Tibial nerve (tissue), 4 donors: ENCODE results near the gene RTP4. TPM values are rescaled to one million over a fixed set of nuclear protein-coding genes. Genes with fewer than 3 reads are reported as not detected.
"Not testable (repeated sequence)": the region's sequence is repeated elsewhere in the genome, so short reads cannot be mapped to it uniquely, and the experiment has no call there.

Source experiments
- DNase-seq, 2 donors: peaks; one replicate each; pipeline ENCODE4 v3.0.0-alpha.2; 2019; ENCODE audit warnings: low spot score in 2 of 2
- H3K27ac ChIP-seq, 4 donors: fragments of 200-600 bp; sonication (generic) in 3 of 4; one replicate each; pipeline ENCODE4 v1.5.1; 2017 to 2019; ENCODE audit warnings: mild to moderate bottlenecking in 1 of 4
- H3K27me3 ChIP-seq, 2 donors: fragments of 200-600 bp; sonication (generic) in 1 of 2; one replicate each; pipeline versions ENCODE4 v1.5.1 to v1.6.0; 2017 to 2019
- H3K36me3 ChIP-seq, 3 donors: fragments of 200-600 bp; sonication (generic); one replicate each; pipeline ENCODE4 v1.5.1; 2018 to 2019
- H3K4me1 ChIP-seq, 4 donors: fragments of 200-600 bp; sonication (generic) in 3 of 4; one replicate each; pipeline ENCODE4 v1.5.1; 2017 to 2019
- H3K4me3 ChIP-seq, 4 donors: fragments of 200-600 bp; sonication (generic) in 3 of 4; one replicate each; pipeline ENCODE4 v1.5.1; 2017 to 2019; ENCODE audit warnings: mild to moderate bottlenecking in 1 of 4, moderate library complexity in 1 of 4
- H3K9me3 ChIP-seq, 4 donors: fragments of 200-600 bp; sonication (generic) in 3 of 4; one replicate each; pipeline ENCODE4 v1.5.1; 2017 to 2019
- EP300 ChIP-seq, 2 donors: sonication (generic); formaldehyde crosslinking; IDR thresholded peaks; one replicate each; pipeline ENCODE4 v1.6.1; 2017; ENCODE audit warnings: antibody characterized with exemption in 2 of 2, mild to moderate bottlenecking in 1 of 2
- POLR2A ChIP-seq, 2 donors: fragments of 450-650 bp; IDR thresholded peaks; one replicate each; pipeline ENCODE4 v1.6.1; 2017; ENCODE audit warnings: antibody characterized with exemption in 2 of 2, mild to moderate bottlenecking in 2 of 2, moderate library complexity in 2 of 2
- WGBS, 2 donors: methylation state at CpG; one replicate each; pipeline ENCODE4 v1.1.5; 2018; 5-methylcytosine and 5-hydroxymethylcytosine counted together
- total RNA-seq, 4 donors: library from RNA; depleted of rRNA; stranded (reverse); fragments of >200 nt; gene quantifications; one replicate each; pipeline ENCODE4 v1.1.0, GENCODE V29; 2016
- TF ChIP-seq, protein P1 (sequence below), 5 experiments: fragments of 200-600 bp in 3 of 5; fragments of 450-650 bp in 2 of 5; sonication (generic) in 3 of 5; IDR thresholded peaks; one replicate each; pipeline ENCODE4 v1.5.1; 2016 to 2019; ENCODE audit warnings: antibody characterized with exemption in 5 of 5, mild to moderate bottlenecking in 3 of 5, moderate library complexity in 2 of 5

The RTP4 gene
- total RNA-seq, 4 donors from 2014 or later = 0.60 to 3.7 (median 1.8) TPM

DNA sequence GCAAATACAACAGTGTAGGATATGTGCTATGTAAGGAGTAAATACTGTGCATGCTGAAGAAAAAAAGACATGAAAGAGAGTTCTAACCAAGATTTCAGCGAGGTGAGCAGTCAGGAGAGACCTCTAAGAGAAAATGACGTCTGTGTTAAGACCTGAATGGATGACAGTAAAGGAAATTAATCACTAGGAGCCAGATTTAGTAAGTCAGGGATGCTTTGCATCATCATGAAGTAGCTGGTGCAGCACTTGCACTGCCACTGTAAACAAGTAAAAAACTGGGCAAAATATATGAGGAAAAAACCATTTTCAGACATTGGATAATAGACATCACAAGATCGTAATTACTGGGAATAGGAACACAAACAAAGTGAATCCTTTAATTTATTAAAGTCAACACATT, 32.6 kb downstream of the RTP4 start:
- H3K9me3 ChIP-seq = peaks cover 0 to 8% (median 0%) of the 10 kb centered on the region in 4 donors
- H3K36me3 ChIP-seq = no peaks in the 10 kb centered on the region
- WGBS, 2 donors = 81 to 84% methylated on average over 3 of the region's 3 CpGs
- TF ChIP-seq POLR2A (IDR thresholded peaks at IDR 0.05) (no peak), EP300 (IDR thresholded peaks at IDR 0.05) (no peak)
- TF ChIP-seq, protein P1, sequence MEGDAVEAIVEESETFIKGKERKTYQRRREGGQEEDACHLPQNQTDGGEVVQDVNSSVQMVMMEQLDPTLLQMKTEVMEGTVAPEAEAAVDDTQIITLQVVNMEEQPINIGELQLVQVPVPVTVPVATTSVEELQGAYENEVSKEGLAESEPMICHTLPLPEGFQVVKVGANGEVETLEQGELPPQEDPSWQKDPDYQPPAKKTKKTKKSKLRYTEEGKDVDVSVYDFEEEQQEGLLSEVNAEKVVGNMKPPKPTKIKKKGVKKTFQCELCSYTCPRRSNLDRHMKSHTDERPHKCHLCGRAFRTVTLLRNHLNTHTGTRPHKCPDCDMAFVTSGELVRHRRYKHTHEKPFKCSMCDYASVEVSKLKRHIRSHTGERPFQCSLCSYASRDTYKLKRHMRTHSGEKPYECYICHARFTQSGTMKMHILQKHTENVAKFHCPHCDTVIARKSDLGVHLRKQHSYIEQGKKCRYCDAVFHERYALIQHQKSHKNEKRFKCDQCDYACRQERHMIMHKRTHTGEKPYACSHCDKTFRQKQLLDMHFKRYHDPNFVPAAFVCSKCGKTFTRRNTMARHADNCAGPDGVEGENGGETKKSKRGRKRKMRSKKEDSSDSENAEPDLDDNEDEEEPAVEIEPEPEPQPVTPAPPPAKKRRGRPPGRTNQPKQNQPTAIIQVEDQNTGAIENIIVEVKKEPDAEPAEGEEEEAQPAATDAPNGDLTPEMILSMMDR (IDR thresholded peaks at IDR 0.05) = no peak
- H3K4me3 ChIP-seq = no peak overlapping the region
- no peaks in the 10 kb centered on the region for H3K27me3 ChIP-seq
- H3K4me1 ChIP-seq = peaks cover 0 to 11% (median 0%) of the 10 kb centered on the region in 4 donors
- DNase-seq = no peak
- no peak overlapping the region for H3K27ac ChIP-seq

DNA sequence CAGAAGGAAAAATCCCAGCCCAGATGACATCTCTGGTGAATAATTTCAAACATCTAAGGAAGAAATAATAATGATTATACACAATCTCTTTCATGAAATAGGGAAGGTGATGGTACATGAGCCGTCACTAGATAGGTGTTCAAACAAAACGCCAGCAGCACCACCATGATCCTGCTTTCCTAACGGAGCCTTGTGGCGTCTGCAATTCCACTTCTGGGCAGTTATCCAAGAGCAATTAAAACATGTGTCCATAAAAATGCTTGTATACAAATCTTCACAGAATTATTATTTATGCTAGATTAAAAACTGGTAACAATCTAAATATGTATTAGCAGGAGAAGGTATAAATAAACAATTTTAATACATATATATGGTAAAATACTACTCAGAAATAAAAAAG, 33.7 kb downstream of the RTP4 start:
- Histone ChIP-seq H3K27me3 (no peaks in the 10 kb centered on the region), H3K4me3 (no peak overlapping the region), H3K4me1 (peaks cover 0 to 11% (median 0%) of the 10 kb centered on the region in 4 donors), H3K27ac (no peak overlapping the region), H3K36me3 (no peaks in the 10 kb centered on the region), H3K9me3 (peaks cover 0 to 8% (median 0%) of the 10 kb centered on the region in 4 donors)
- DNase-seq = no peak
- TF ChIP-seq EP300 (IDR thresholded peaks at IDR 0.05) = no peak
- no peak for TF ChIP-seq POLR2A (IDR thresholded peaks at IDR 0.05)
- TF ChIP-seq, protein P1 (IDR thresholded peaks at IDR 0.05) = no peak
- 74 to 78% methylated on average over 4 of the region's 4 CpGs for WGBS, 2 donors

DNA sequence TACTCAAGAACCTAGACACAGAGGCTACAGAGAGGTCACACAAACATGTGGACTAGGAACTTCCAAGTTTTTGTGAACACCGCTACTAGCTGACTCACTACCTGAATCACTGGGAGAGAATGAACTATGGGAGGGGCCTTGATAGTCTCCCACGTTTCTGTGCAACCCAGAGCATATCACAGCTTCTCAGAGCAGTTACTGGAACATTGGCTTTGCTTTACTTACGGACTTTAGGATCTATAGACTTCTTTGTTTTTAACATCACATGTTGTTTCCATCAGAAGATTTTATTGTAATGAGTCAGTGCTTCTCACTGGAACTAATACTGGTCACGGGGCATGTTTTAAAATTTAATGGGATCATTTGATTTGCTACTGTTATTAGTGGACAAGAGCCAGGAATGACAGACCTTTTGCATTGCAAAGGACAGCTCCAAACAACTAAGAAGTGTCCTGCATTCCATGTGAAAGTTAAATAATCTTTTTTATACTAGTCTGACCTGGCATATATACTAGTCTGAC, 35.6 kb downstream of the RTP4 start:
- WGBS, 2 donors = 18 to 24% methylated on average over 4 of the region's 4 CpGs
- DNase-seq = no peak

DNA sequence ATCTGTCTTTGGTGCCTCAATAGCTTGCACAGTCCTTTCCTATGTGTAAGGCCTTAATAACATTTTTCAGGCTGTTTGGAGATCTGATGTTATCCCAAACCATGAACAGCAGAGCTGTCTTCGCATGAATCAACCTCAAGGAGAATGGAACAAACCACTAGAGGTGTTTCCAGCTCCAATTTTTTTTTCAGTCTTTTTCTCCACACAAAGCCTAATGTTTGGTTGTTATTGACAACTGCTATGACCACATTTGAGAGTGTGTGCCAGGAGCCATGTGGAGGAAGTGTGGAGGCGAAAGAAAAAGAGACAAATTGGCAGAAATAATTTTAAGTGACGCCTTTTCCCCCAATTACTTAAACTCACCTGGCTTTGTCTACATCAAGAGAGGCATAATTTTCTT, 38.7 kb downstream of the RTP4 start:
- no peaks in the 10 kb centered on the region for H3K27me3 ChIP-seq
- peaks cover 0 to under 1% (median 0%) of the 10 kb centered on the region in 4 donors for H3K9me3 ChIP-seq
- WGBS, 2 donors = 76 to 84% methylated on average over 3 of the region's 3 CpGs
- no peaks in the 10 kb centered on the region for H3K36me3 ChIP-seq
- DNase-seq = no peak
- no peak overlapping the region for H3K4me3 ChIP-seq
- peaks cover 0 to 11% (median 0%) of the 10 kb centered on the region in 4 donors for H3K4me1 ChIP-seq
- TF ChIP-seq POLR2A (IDR thresholded peaks at IDR 0.05) = no peak
- TF ChIP-seq EP300 (IDR thresholded peaks at IDR 0.05) = no peak
- TF ChIP-seq, protein P1 (IDR thresholded peaks at IDR 0.05) = no peak
- H3K27ac ChIP-seq = no peak overlapping the region

More for the DNA sequence above, 35.6 kb downstream of the RTP4 start:
- Histone ChIP-seq H3K27me3 (no peaks in the 10 kb centered on the region), H3K9me3 (peaks cover 0 to 8% (median 0%) of the 10 kb centered on the region in 4 donors), H3K27ac (no peak overlapping the region), H3K4me1 (peaks cover 0 to 11% (median 0%) of the 10 kb centered on the region in 4 donors), H3K36me3 (no peaks in the 10 kb centered on the region), H3K4me3 (no peak overlapping the region)
- TF ChIP-seq, protein P1 (IDR thresholded peaks at IDR 0.05) = no peak
- TF ChIP-seq POLR2A (IDR thresholded peaks at IDR 0.05) = no peak
- no peak for TF ChIP-seq EP300 (IDR thresholded peaks at IDR 0.05)

DNA sequence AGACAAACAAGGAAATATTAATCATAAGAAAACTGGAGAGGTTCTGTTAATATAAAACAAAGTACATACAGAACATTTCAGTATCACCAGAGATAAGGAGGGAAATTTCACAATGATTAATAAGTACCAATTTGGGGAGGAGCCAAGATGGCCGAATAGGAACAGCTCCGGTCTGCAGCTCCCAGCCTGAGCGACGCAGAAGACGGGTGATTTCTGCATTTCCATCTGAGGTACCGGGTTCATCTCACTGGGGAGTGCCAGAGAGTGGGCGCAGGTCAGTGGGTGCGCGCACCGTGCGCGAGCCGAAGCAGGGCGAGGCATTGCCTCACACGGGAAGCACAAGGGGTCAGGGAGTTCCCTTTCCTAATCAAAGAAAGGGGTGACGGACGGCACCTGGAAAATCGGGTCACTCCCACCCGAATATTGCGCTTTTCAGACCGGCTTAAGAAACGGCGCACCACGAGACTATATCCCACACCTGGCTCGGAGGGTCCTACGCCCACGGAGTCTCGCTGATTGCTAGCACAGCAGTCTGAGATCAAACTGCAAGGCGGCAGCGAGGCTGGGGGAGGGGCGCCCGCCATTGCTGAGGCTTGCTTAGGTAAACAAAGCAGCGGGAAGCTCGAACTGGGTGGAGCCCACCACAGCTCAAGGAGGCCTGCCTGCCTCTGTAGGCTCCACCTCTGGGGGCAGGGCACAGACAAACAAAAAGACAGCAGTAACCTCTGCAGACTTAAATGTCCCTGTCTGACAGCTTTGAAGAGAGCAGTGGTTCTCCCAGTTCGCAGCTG, 44.0 kb downstream of the RTP4 start:
- 77 to 78% methylated on average over 6 to 7 of the region's 35 CpGs for WGBS, 2 donors
- not testable (repeated sequence) for H3K4me1 ChIP-seq, H3K36me3 ChIP-seq, H3K9me3 ChIP-seq, H3K27me3 ChIP-seq, DNase-seq, H3K27ac ChIP-seq, H3K4me3 ChIP-seq

Other genes with a start within 250 kb of the RTP4 start
- 10 to 100 TPM in 2 of 4 donors, 1 to 10 TPM in 2; 1.4 to 15.0 (median 10.7) TPM for gene RPL39L, start 228.9 kb upstream of the RTP4 start, total RNA-seq
- not detected for gene RTP1, start 170.9 kb upstream of the RTP4 start, total RNA-seq
- gene MASP1, start 76.6 kb upstream of the RTP4 start, total RNA-seq = 10 to 100 TPM in 1 of 4 donors, 1 to 10 TPM in 3; 2.0 to 10.9 (median 4.7) TPM